HepG2 (cell line): Measurements from ENCODE around the gene GAL3ST1. TPM values are rescaled to one million over a fixed set of nuclear protein-coding genes. Genes with fewer than 3 reads are reported as not detected.

ENCODE experiments used
- ATAC-seq: fragments of 200-7000 bp; cut with Tn5 transposase; 3 replicates; pipeline ENCODE4 v1.9.1; 2020; ENCODE audit warnings: mild to moderate bottlenecking, moderate library complexity
- BruUV-seq: library from RNA; stranded (reverse); fragments of 400-500 nt; replicated peaks from 2 replicates; lab custom pipeline; 2021; lab: Mats Ljungman, UMichigan
- CTCF ChIA-PET: fragments of 300-600 bp; formaldehyde crosslinking; extraction: SDS; loops from one replicate; lab custom pipeline; 2021; ENCODE audit warnings: low total read pairs, inconsistent platforms, low intra/inter-chr PET ratio; lab: Yijun Ruan, JAX
- POLR2A ChIA-PET: fragments of 350-600 bp; sonication (Branson Sonifier 250); formaldehyde crosslinking; loops from one replicate; lab custom pipeline; 2020; ENCODE audit warnings: antibody characterized with exemption, inconsistent platforms; lab: Yijun Ruan, JAX
- DNase-seq: peaks from one replicate; pipeline ENCODE4 v3.0.0-alpha.2; 2015; ENCODE audit warnings: low spot score
- FAIRE-seq: peaks from 3 replicates; lab custom pipeline; 2011; peaks lifted over from hg19 to GRCh38; lab: Jason Lieb, UNC
- H2AFZ ChIP-seq: one replicate; pipeline ENCODE4 v1.6.1; 2011; ENCODE audit warnings: low read length, inconsistent platforms
- H3K27ac ChIP-seq: fragments of 300-600 bp; 3 replicates; pipeline ENCODE4 v1.8.0; 2011; ENCODE audit warnings: mixed run types, mild to moderate bottlenecking, mixed read lengths, low read length, inconsistent platforms; ENCODE audit not compliant: insufficient read depth; ENCODE audit errors: extremely low read length
- H3K27me3 ChIP-seq, 2 experiments: fragments of 200-600 bp in 1 of 2; 2 replicates in 1 of 2; 3 replicates in 1 of 2; pipeline versions ENCODE4 v1.6.0 to v1.8.0; 2011; ENCODE audit warnings: low read length in 2 of 2, mild to moderate bottlenecking in 2 of 2, moderate library complexity in 2 of 2, inconsistent platforms in 1 of 2; ENCODE audit not compliant: insufficient read depth in 2 of 2, control insufficient read depth in 1 of 2
- H3K36me3 ChIP-seq, 2 experiments: fragments of 200-600 bp in 1 of 2; replicated peaks in 1 of 2; 2 replicates in 1 of 2; 3 replicates in 1 of 2; pipeline versions ENCODE4 v1.5.1 to v1.8.0; 2011; ENCODE audit warnings: low read length in 2 of 2, inconsistent platforms in 1 of 2; ENCODE audit not compliant: insufficient read depth in 2 of 2, control insufficient read depth in 1 of 2
- H3K4me1 ChIP-seq: 2 replicates; pipeline ENCODE4 v1.5.1; 2012; ENCODE audit warnings: low read length, inconsistent platforms; ENCODE audit not compliant: insufficient read depth
- H3K4me2 ChIP-seq: 2 replicates; pipeline ENCODE4 v1.6.0; 2011; ENCODE audit warnings: low read depth, low read length, inconsistent platforms
- H3K4me3 ChIP-seq, 3 experiments: fragments of 200-600 bp in 1 of 3; sonication (generic), shearing (Covaris generic) in 1 of 3; replicated peaks in 1 of 3; 2 replicates each; pipeline ENCODE4 v1.5.1; 2011 to 2016; ENCODE audit warnings: low read length in 3 of 3, inconsistent platforms in 2 of 3, low read depth in 2 of 3, mild to moderate bottlenecking in 2 of 3, control low read depth in 1 of 3, mixed read lengths in 1 of 3; ENCODE audit not compliant: insufficient read depth in 1 of 3
- H3K79me2 ChIP-seq: one replicate; pipeline ENCODE4 v1.6.1; 2011; ENCODE audit warnings: low read length, inconsistent platforms; ENCODE audit not compliant: insufficient read depth
- H3K9ac ChIP-seq: 2 replicates; pipeline ENCODE4 v1.6.0; 2011; ENCODE audit warnings: mild to moderate bottlenecking, low read depth, low read length, inconsistent platforms; ENCODE audit not compliant: insufficient read depth
- H3K9me3 ChIP-seq: 2 replicates; pipeline ENCODE4 v1.5.1; 2012; ENCODE audit warnings: mild to moderate bottlenecking, low read length
- H4K20me1 ChIP-seq: 2 replicates; pipeline ENCODE4 v1.6.0; 2011; ENCODE audit warnings: inconsistent platforms, mild to moderate bottlenecking, low read length, moderate library complexity; ENCODE audit not compliant: insufficient read depth
- NFKBIZ ChIP-seq: IDR thresholded peaks from 2 replicates; pipeline ENCODE4 v1.6.1; 2018; ENCODE audit warnings: missing genetic modification reagents, missing compliant biosample characterization
- NPAS2 ChIP-seq: sonication (generic); formaldehyde crosslinking; IDR thresholded peaks from 2 replicates; pipeline ENCODE4 v1.8.0; 2022; ENCODE audit warnings: mild to moderate bottlenecking, missing genetic modification reagents, borderline replicate concordance
- PHF5A ChIP-seq: IDR thresholded peaks from one replicate; pipeline ENCODE4 v1.6.1; 2018; ENCODE audit warnings: low read depth, missing genetic modification reagents; ENCODE audit not compliant: unreplicated experiment
- SAFB2 ChIP-seq: sonication (generic); formaldehyde crosslinking; IDR thresholded peaks from 2 replicates; pipeline ENCODE4 v1.5.1; 2020; ENCODE audit warnings: missing genetic modification reagents, low read depth, mild to moderate bottlenecking, borderline replicate concordance
- SRSF4 ChIP-seq: fragments of 200-400 bp; formaldehyde crosslinking; IDR thresholded peaks from one replicate; pipeline ENCODE4 v1.6.1; 2018; ENCODE audit warnings: mild to moderate bottlenecking, low read depth, low read length, moderate library complexity; ENCODE audit not compliant: poor library complexity, severe bottlenecking
- STAT5B ChIP-seq: sonication (generic); formaldehyde crosslinking; IDR thresholded peaks from 2 replicates; pipeline ENCODE4 v1.4.0; 2020; ENCODE audit warnings: missing genetic modification reagents
- ZNF205 ChIP-seq: IDR thresholded peaks from 2 replicates; pipeline ENCODE4 v1.6.1; 2018; ENCODE audit warnings: missing biosample characterization, missing genetic modification reagents
- ZNF350 ChIP-seq: sonication (generic); formaldehyde crosslinking; IDR thresholded peaks from 2 replicates; pipeline ENCODE4 v1.4.0; 2020; ENCODE audit warnings: mild to moderate bottlenecking, low read depth, missing genetic modification reagents, borderline replicate concordance
- WGBS: methylation state at CpG from one replicate; pipeline ENCODE4 v1.1.6; 2017; ENCODE audit warnings: low lambda C conversion rate; 5-methylcytosine and 5-hydroxymethylcytosine counted together
- in situ Hi-C: cut with HindIII; loops from 2 replicates; pipeline ENCODE4 v1.10.0; 2017; ENCODE audit warnings: low pct_unique_long_range_greater_than_20kb; ENCODE audit not compliant: extremely low pct_ligation_motif_present
- intact Hi-C: fragments of 100-400 bp; cut with micrococcal nuclease; formaldehyde crosslinking; loops from one replicate; pipeline ENCODE4 v1.10.0; 2022; ENCODE audit not compliant: unreplicated experiment
- polyA plus RNA-seq, 8 experiments: library from polyadenylated mRNA; depleted of rRNA in 3 of 8; stranded (reverse) in 7 of 8; unstranded in 1 of 8; fragments of >200 nt; fragmentation: Illumina TruSeq in 4 of 8; extraction: Trizol in 4 of 8; gene quantifications; 2 replicates each; pipeline versions ENCODE4 v1.2.1 to v1.2.3, GENCODE V29; 2011 to 2016; ENCODE audit warnings: low read depth in 4 of 8, missing spikeins in 1 of 8, mixed read lengths in 1 of 8; ENCODE audit not compliant: insufficient read depth in 1 of 8
- total RNA-seq, 5 experiments: library from RNA; depleted of rRNA; stranded (reverse); fragments of >200 nt; fragmentation: Illumina TruSeq; extraction: Trizol; gene quantifications; 2 replicates each; pipeline ENCODE4 v1.2.3, GENCODE V29; 2016; ENCODE audit warnings: low read depth in 1 of 5
- TF ChIP-seq, protein P1 (sequence below): sonication (generic); formaldehyde crosslinking; IDR thresholded peaks from 2 replicates; pipeline ENCODE4 v1.8.0; 2022; ENCODE audit warnings: missing genetic modification reagents, mild to moderate bottlenecking, borderline replicate concordance

The GAL3ST1 gene
- total and polyA plus RNA-seq, 2 of the 13 experiments (the other 11 are each of a cell fraction or from before 2014, with no cell fraction given): 4.4 to 14.7 TPM

GRCh38 chr22:30535182-30535581, 39.3 kb downstream of the GAL3ST1 start:
- ATAC-seq (no peak), FAIRE-seq (no peak), DNase-seq (no peak)
- peaks cover 19% of the 10 kb centered on the region for H3K4me1 ChIP-seq
- intact Hi-C loops (no loop called here), in situ Hi-C loops (no loop called here)
- H3K9ac ChIP-seq: no peak overlapping the region
- H3K9me3 ChIP-seq: no peaks in the 10 kb centered on the region
- 96% methylated on average over 4 of the region's 4 CpGs for WGBS
- CTCF ChIA-PET: no interaction called here
- POLR2A ChIA-PET: no interaction called here
- H3K4me2 ChIP-seq: no peak overlapping the region
- H3K4me3 ChIP-seq: no peak overlapping the region
- H3K27ac ChIP-seq: no peak overlapping the region
- BruUV-seq: no TSS peak
- H3K27me3 ChIP-seq: no peaks in the 10 kb centered on the region; a peak in 1 of 5 replicates
- H3K79me2 ChIP-seq: no peaks in the 10 kb centered on the region
- no peak overlapping the region for H2AFZ ChIP-seq
- H4K20me1 ChIP-seq: no peaks in the 10 kb centered on the region
- no peak for TF ChIP-seq STAT5B
- no peak for TF ChIP-seq SRSF4
- TF ChIP-seq SAFB2 (CRISPR knock-in tag): no peak
- TF ChIP-seq NFKBIZ (CRISPR knock-in tag): no peak
- no peak for TF ChIP-seq ZNF205 (CRISPR knock-in tag)
- TF ChIP-seq, protein P1, sequence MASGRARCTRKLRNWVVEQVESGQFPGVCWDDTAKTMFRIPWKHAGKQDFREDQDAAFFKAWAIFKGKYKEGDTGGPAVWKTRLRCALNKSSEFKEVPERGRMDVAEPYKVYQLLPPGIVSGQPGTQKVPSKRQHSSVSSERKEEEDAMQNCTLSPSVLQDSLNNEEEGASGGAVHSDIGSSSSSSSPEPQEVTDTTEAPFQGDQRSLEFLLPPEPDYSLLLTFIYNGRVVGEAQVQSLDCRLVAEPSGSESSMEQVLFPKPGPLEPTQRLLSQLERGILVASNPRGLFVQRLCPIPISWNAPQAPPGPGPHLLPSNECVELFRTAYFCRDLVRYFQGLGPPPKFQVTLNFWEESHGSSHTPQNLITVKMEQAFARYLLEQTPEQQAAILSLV: no peak
- no peak for TF ChIP-seq ZNF350 (CRISPR knock-in tag)
- no peak for TF ChIP-seq NPAS2
- TF ChIP-seq PHF5A (CRISPR knock-in tag): no peak
- H3K36me3 ChIP-seq: no peaks in the 10 kb centered on the region
